Skeletal muscle cell (primary cell): ENCODE results near the gene DYNLL2.
A peak's percentile ranks its signal among the peaks of the same experiment; 100 is the strongest.
"Not testable (repeated sequence)": the region's sequence is repeated elsewhere in the genome, so short reads cannot be mapped to it uniquely, and the experiment has no call there.

ENCODE experiments used
- DNase-seq: peaks from one replicate; pipeline ENCODE4 v3.0.0-alpha.2; 2010; ENCODE audit warnings: low read depth
- H3K4me3 ChIP-seq: 2 replicates; pipeline ENCODE4 v1.5.1; 2011; ENCODE audit warnings: low read depth, mild to moderate bottlenecking, control low read depth, low read length, moderate library complexity

The DYNLL2 gene

DNA sequence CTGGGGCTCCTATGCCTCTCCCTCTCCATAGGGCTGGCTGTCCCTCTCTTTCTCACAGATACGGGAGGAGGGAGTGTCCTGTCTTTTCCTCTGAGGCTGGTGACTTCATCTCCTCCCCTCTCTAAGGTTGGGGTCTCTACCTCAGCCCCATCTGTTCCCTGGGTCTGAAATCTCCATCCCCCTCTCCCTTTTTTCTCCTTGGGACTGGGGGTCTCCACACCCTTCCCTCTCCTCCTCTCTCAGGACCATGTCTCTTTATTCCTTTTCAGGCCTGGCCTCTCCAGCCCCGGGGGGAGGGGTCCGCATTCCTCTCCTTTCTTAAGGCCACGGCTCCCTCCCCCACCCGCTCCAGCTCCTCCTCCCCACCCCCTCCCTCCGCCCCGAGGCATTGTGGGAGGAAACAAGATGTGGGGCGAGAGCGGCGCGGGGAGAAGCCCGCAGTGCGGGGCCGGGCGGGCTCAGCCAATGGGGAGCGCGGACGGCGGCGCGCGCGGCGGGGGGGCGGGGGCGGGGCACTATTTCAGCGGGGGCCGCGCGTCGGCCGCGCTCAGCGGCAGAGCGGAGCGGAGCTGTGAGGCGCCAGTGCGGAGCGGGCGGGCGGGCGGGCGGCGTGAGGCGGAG lies at the start of gene DYNLL2:
Gene DYNLL2 (plus strand): TSS at position 550 of the 621 bp plus-strand sequence. CDS start 3,672 bp downstream, outside the sequence.
- DNase-seq: peak; percentile 63
- H3K4me3 ChIP-seq: peak within 1 kb of the TSS; percentile 83

DNA sequence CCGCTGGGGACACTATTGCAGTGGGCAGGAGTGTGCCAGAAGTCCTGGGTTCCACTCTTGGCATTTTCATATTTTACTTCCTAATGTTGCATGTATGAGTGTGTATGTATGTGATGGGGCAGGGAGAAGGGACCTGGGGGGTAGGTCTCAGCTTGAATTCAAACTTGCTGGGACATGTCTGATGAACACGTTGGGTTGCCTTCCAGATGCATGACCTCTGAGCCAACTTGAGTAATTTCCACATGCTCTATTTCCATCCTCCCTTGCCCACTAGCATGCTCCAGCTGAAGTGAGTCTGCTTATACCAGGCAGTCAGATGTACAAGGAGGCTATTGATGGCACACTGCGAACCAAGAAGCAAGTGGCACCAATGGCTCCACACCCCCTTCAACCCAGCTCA lies 43.2 kb upstream of the DYNLL2 start:
- DNase-seq: no peak
- no peak overlapping the region for H3K4me3 ChIP-seq

DNA sequence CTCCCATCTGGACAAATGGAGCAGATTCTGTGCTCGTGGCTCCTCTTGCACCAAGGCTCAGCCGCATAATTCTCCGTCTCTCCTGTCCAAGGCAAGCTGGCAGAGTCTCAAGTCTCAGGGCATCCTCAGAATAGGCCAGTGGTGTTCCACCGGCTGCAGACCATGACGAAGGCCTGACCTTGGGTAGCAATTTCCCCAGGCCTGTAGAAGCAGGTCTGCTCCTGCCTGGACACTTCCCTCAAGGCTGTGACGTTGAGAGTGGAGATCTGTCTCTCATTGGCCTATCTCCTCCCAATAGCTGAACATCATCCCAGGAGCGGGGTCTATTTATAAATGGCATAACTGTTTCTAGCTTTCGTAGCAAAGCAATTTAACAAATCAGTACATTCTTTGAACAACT lies 42.8 kb upstream of the DYNLL2 start:
- no peak overlapping the region for H3K4me3 ChIP-seq
- DNase-seq: no peak

DNA sequence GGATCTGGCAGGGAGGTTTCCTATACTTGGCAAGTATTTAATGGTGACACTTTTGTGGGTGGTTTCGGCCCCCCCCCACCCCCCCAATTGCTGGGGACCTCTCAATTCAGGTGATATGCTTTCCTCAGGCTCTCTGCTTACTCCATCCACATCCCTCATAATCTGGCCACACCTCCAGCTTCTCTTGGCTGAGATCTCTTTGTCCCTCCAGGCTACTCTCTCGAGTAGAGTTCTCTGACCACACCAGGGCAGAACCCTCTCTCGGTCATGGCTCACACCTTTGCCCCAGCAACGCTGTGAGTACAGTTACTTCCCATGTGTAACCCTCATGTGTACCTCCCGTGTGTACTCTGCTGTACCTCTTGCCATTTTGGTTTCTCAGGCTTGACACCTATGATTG lies 42.1 kb upstream of the DYNLL2 start:
- DNase-seq: no peak
- H3K4me3 ChIP-seq: no peak overlapping the region

DNA sequence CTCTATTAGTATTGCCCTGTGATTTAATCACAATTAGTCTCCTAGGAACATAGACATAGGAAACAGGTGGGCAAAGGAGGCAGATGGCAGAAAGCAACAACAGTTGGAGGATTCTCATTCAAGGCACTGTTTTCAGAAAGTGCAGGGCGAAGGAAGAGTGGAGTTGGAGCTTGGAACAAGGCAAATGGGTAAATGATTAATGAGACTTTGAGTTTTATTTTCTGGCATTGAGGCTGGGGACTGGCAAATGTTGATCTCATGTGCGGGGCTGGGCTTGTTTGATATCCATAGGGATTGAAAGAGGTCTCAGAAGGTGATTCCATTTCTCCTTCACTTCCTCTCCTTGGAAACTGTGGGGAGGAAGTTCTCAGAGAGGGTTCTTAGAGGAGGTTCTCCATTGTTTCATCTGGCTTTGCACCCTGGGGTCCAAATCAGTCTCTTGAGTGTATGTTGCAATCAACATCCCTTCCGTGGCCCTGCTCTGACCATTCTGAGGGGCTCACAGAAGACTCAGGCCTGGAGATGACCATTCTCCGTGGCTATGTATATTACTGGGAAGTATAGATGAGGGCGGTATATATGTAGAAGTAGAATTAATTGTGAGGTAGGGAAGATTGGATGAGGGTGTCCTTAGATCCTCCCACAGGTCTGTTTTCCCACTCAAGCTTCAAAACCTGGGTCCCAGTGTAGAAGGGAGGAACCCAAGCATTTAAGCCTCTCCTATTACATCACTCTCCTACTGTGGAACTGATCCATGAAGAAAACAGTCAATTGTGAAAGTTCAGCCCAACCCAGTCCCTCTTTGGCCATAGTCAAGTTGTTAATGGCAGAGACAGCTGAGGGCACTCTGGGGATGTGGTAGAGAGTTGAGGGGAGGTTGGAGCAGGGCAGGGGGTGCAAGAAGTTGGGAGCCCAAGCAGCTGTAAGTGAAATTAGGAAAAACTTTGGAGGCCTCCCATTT lies 39.7 kb upstream of the DYNLL2 start:
- H3K4me3 ChIP-seq: no peak overlapping the region
- no peak for DNase-seq

DNA sequence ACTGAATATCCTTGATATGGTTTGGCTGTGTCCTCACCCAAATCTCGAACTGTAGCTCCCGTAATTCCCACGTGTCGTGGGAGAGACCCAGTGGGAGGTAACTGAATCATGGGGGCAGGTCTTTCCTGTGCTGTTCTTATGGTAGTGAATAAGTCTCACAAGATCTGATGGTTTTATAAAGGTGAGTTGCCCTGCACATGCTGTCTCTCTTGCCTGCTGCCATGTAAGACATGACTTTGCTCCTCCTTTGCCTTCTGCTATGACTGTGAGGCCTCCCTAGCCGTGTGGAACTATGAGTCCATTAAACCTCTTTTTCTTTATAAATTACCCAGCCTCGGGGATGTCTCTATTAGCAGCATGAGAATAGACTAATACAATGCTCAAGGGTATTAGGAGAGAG lies 39.0 kb upstream of the DYNLL2 start:
- DNase-seq: not testable (repeated sequence)

GRCh38 chr17:58046239-58047094 lies 36.8 kb upstream of the DYNLL2 start:
- H3K4me3 ChIP-seq: no peak overlapping the region
- no peak for DNase-seq

More for the DNA sequence above, 39.0 kb upstream of the DYNLL2 start:
- not testable (repeated sequence) for H3K4me3 ChIP-seq

- no peak overlapping the region for H3K4me3 ChIP-seq
- no peak for DNase-seq
These were observed 35.7 kb upstream of the DYNLL2 start for GRCh38 chr17:58047376-58048150.

- DNase-seq: no peak
These were observed 33.7 kb upstream of the DYNLL2 start for GRCh38 chr17:58049533-58049932.

GRCh38 chr17:58050966-58051365 lies 32.3 kb upstream of the DYNLL2 start:
- no peak overlapping the region for H3K4me3 ChIP-seq
- no peak for DNase-seq

More at GRCh38 chr17:58049533-58049932, 33.7 kb upstream of the DYNLL2 start:
- H3K4me3 ChIP-seq: no peak overlapping the region

- no peak for DNase-seq
- no peak overlapping the region for H3K4me3 ChIP-seq
These were observed 31.8 kb upstream of the DYNLL2 start for GRCh38 chr17:58051468-58051867.

DNA sequence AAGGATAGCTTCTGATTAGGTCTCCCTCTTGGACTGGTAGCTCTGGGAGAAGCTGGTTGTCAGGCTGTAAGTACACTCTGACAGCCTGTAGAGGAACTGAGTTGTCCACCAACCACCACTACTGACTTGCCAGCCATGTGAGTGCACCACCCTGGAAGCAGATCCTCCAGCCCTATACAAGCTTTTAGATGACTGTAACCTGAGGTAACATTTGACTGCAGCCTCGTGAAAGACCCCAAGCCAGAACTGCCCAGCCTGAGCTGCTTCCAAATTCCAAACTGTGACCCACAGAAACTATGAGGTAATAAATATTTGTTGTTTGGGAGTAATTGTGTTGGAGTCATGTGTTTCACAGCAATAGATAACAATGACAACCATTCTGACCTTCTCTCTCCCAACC lies 30.8 kb upstream of the DYNLL2 start:
- no peak for DNase-seq
- H3K4me3 ChIP-seq: no peak overlapping the region

- H3K4me3 ChIP-seq: no peak overlapping the region
- no peak for DNase-seq
These were observed 30.1 kb upstream of the DYNLL2 start for GRCh38 chr17:58052945-58053715.

- DNase-seq: no peak
- H3K4me3 ChIP-seq: no peak overlapping the region
These were observed 28.6 kb upstream of the DYNLL2 start for GRCh38 chr17:58054641-58055040.

DNA sequence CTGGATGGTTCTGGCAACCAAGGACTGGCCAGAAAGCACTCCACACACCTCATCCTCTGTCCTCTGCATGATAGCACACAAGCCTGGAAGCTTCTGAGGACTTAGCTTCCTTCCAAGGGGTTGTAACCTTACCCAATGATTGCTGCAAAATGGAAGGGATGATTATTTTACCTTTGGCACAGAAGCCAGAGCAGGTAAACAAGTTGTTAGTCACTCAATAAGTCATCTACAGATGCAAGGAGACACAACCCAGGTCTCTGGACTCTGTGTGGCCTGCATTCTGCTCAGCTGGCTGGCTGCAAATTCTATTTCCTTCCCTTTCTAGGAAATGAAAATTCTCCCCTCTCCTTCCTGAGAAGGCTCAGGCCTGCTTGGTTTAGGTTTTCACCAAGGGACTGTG lies 26.7 kb upstream of the DYNLL2 start:
- H3K4me3 ChIP-seq: no peak overlapping the region
- DNase-seq: no peak

DNA sequence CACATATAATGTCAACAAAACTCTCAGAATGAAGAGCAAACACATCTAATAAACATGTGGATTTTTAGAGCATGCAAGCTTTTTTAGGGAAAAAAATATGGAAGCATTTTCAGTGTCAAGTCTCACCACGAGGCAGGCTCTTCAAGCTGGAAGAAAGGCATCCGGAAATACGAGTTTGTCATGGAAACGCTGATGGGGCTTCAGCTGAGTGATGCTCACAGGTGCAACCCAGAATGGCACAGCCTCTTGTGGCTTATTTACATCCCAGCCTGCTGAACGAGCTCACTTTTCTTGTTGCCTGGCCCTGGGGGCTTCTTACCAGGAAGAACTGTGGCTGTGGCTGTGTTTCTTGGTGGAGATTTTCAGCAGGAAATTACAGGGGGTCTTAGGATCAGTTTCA lies 24.1 kb upstream of the DYNLL2 start:
- no peak overlapping the region for H3K4me3 ChIP-seq
- DNase-seq: no peak

GRCh38 chr17:58060596-58061191 lies 22.5 kb upstream of the DYNLL2 start:
- H3K4me3 ChIP-seq: no peak overlapping the region
- no peak for DNase-seq

DNA sequence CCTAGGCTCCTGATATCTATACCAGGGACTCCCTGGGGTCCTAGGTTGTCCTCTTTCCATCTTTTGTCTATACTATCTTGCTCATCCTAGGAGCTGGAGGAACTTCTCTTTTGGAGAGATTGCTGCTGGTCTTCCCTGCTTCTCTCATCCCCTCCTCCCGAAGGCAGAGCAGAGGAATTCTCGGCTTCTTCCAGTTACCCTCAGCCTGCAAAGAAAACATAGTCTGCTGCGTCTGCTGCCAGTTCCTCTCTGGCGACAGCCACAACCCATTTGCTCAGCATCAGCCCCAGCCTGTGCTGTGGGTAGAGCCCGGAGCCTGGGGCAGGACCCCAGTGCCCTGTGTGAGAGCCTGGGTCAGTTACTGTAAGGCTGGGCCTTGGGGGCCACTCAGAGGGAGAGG lies 21.5 kb upstream of the DYNLL2 start:
- DNase-seq: no peak
- no peak overlapping the region for H3K4me3 ChIP-seq
